GM18870 (cell line): Measurements from ENCODE around the gene HSD11B1.

ENCODE experiments used
- ATAC-seq: cut with Tn5 transposase; IDR thresholded peaks from one replicate; pipeline ENCODE4 v1.9.1; 2021; ENCODE audit warnings: moderate library complexity; ENCODE audit not compliant: unreplicated experiment

The HSD11B1 gene

DNA sequence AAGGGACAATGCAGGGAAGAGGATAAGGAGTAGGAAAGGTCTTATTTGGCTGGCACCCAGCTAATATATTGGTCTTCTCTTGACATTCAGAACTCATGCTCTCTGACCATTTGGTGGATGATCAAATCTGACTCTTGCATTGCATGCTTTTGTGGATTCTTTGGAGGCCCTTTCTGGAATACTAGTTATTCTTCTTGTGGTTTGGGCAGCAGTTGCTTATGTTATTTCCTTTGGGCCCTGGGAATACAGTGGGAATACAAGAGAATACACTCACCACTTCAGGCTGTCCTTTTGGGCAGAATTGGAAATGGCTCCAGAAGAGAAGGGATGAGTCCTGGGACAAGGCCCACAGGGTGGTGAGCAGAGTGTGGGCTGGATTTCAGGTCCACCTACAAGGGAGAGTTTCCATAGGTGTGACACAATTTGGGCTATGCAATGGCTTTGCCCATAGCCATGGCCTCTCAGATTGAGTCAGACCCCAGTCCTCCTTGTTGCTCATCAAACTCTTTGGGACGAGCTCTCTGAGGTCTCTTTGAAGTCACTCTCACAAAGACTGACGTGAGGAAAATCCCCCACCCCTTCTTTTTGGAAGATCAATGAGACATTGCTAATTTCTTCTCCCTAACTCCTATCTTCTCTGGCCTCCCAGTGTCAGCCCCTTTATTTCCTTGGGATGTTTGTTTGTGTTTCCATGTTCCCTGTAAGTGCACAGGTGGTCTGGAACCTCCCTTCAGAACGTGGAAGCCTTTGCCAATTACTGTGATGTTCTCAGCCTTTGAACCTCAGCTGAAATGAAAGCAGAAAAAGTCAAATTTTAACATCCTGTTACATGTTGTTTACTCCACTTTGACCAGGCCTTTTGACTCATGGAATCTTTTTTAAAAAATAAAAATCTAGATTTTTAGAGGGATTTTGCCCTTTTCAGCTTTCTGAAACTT lies 19.4 kb downstream of the HSD11B1 start:
- peak; percentile 62 for ATAC-seq

DNA sequence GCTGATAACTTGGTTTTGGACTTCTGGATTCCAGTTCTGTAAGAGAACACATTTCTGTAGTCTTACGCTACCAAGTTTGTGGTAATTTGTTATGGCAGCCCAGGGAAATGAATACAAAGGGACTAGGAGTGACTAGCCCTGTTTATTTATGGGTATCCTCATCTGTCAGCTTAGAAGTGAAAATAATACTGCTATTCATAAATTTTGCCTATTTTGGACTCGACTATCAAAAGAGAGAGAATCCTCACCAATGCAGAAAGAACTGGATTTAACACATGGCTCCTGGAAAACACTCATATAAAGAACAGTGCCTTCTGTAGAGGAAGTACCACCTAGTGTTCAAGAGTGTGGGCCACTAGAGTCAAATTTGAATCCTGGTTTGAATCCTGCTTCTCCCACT lies 22.6 kb downstream of the HSD11B1 start:
- ATAC-seq: no peak

DNA sequence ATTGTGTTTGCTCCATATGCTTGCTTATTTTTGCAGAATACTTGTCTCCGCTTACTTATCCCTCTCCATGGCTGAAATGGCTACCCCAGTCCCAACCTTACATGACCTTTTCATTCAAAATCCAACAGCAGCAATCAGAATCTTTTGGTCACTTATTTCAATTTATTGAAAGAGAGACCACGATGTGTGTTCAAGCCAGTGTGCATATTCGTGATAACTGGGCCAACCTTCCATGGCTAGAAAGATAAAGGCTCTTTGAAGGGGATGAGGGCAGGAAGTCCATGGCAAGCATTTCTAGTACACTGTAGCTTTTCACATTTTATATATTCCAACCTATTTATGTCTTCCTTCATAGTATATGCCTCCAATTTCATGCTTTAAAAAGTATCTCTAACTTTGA lies 23.1 kb downstream of the HSD11B1 start:
- ATAC-seq: no peak

GRCh38 chr1:209728466-209728865 lies 23.8 kb downstream of the HSD11B1 start:
- no peak for ATAC-seq

- ATAC-seq: no peak
Measured at GRCh38 chr1:209729436-209729835, 24.8 kb downstream of the HSD11B1 start.

- no peak for ATAC-seq
Measured at GRCh38 chr1:209732725-209733124, 28.1 kb downstream of the HSD11B1 start.

- ATAC-seq: no peak
Measured at GRCh38 chr1:209733409-209734192, 29.0 kb downstream of the HSD11B1 start.

GRCh38 chr1:209736490-209737117 lies 32.0 kb downstream of the HSD11B1 start:
- no peak for ATAC-seq

GRCh38 chr1:209737118-209737505 lies 32.5 kb downstream of the HSD11B1 start:
- no peak for ATAC-seq

DNA sequence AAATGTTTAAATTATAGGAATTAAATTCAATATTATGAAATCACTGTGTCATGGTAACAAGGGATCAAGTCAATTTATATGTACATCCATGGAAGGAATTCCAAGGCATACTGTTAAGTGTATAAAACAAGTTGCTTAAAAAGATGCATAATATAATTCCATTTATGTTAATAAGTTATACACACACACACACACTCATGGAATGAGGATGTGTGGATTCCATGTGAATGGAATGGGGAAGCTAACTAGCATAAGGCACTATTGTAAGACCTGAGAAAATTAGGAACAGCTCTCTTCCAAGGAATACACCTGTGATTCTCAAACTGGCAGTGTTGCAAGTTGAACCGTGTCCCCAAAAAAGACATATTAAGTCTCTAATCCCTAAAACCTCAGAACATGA lies 33.6 kb downstream of the HSD11B1 start:
- no peak for ATAC-seq

DNA sequence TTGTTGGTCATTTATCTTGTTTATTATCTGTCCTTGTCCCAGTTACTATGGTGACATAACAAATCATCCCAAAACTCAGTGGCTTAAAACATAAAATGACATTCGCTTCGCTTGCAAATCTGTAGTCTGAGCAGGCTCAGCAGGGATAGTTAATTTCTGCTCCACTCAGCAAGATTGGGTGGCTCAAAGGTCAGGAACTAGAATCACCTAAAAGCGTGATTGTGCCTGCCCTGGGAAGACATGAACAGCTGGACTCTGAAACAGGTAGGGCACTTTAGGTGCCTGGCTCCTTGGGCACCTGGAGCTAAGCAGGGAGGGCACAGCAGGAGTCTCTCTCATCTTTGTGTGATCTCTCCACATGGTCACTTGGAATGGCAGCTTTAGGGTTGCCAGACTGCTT lies 36.5 kb downstream of the HSD11B1 start:
- no peak for ATAC-seq

DNA sequence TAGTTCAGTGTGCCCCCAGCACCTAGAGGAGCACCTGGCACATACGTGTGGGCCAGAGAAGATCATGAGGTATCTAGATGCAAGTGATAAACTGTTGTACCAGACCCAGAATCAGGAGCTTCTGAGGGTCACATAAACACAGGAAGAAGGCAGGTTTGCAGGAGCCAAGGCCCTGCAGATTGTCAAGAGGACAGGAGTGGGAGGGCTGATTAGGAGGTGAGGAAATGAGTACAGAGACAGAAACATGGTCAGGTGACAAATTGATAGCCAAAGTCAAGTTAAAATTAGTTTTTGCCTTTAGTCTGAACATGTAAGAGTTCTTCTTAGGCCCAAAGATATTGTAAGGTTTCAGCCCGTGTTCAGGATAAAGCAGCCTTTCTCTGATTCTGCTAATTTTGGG lies 37.2 kb downstream of the HSD11B1 start:
- ATAC-seq: no peak

DNA sequence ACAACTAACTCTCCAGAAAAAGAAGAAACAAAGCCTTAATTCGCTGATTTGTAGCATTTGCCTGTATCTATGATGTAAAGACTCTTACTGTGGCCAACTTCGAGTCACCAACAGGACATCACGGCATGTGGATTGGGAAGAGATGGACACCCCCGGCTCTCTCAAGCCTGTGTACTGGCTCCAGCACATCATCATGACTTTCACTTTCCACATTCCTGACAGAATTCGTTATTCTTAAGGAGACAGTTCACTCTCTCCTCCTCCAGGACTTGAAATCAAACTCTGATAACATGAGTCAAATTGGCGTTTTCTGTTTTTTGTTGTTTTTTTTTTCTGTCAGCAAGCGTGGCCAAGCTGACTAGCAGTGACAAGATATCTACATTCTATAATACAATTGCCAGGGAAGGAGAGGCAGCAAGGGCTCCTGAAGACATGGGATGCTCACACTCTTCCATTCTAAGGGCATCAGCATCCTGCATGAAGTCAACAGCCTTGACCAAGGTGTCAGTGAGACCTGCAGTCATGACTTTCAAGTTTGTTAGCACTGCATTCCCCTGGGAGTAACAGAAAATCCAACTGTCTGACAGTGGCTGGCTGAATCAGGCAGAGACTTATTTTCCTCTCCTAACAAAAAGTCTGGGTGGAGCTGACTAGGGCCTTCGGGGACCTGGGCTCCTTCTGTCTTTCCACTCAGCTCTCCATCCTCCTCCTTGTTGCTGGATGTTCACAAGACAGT lies 37.9 kb downstream of the HSD11B1 start:
- no peak for ATAC-seq

DNA sequence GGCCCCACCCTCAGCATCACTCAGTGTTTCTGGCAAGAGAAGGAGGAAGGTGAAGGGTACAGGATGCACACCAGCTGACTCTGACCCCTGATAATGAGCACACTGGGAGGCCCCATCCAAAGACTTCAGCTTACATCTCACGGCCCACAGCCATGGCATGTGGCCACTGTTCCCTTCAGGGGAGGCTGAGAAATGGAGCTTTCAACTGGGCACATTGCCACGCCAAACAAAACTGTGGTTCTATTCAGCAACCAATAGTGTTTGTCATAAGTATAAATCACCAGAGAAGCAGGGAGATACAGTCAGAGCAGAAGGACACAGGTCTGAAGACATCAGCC lies 38.5 kb downstream of the HSD11B1 start:
- ATAC-seq: no peak

GRCh38 chr1:209746451-209747165 lies 42.0 kb downstream of the HSD11B1 start:
- no peak for ATAC-seq

DNA sequence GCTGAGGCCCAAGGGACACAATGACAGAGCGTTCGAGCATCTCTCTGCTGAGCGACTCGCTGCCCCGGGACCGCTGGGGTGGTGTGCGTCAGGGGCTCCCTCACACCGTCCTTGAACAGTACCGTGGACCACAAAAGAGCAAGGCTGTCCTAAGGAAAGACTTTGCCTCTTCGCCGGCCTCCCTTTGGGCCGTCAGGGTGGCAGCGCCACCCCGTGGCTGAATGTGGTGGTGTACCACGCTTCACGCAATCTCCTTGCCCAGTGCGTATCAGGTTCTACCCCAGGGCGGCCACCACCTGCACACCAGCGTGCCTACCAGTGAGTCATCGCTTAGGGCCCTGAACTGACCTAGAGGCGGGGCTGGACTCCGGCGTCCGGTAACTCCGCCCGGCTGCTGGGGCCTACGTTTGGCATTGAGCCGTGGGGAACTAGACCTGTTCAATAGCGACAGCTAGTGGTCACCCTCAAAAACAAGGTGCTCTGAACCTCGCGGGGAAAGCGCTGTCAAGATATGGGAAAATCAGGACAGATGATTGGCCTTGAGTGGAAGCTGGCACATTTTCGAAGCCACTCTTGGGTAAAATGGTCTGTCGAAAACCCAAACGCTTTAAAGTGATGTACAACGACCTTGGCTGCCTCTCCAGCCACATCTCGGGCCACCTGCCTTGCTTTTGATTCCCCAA lies 43.1 kb downstream of the HSD11B1 start:
- ATAC-seq: peak; percentile 56

- ATAC-seq: no peak
Measured at GRCh38 chr1:209748620-209749019, 44.0 kb downstream of the HSD11B1 start.

DNA sequence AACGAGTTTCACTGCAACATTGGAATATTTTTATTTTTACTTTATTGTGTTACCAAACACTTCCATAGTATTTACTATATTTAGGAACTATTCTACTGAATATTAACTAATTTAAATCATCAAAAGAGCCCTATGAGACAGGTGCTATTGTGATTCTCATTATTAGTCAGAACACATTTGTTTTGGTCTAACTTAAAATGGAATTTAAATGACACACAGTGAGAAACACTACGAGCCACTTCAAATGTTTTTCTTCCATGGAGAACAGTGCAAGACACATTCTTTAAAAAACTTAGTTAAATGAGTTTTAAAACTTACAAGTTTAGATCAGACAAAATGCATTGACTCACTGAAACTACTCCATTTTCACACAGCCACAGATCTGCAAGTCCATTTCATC lies 44.6 kb downstream of the HSD11B1 start:
- no peak for ATAC-seq

GRCh38 chr1:209749670-209750323 lies 45.2 kb downstream of the HSD11B1 start:
- ATAC-seq: no peak
